T-helper 1 cell treated with Interleukin-12 subunit alpha and Interleukin-12 subunit beta and Interleukin-4 antibody, amounts not matched to agents 30 ng/mL and 1 ng/mL, for 36 hours (primary cell): Measurements from ENCODE around the gene EGFR. TPM values are rescaled to one million over a fixed set of nuclear protein-coding genes. Genes with fewer than 3 reads are reported as not detected.

Experiments used
- intact Hi-C: fragments of 100-400 bp; cut with micrococcal nuclease; formaldehyde crosslinking; loops from one replicate; pipeline ENCODE4 v1.15.1; 2024
- total RNA-seq: library from RNA; stranded (reverse); gene quantifications from 2 replicates; pipeline ENCODE4 v1.2.3, GENCODE V29; 2022

Gene EGFR
- total RNA-seq, 1 donor from 2014 or later, result not detected

DNA sequence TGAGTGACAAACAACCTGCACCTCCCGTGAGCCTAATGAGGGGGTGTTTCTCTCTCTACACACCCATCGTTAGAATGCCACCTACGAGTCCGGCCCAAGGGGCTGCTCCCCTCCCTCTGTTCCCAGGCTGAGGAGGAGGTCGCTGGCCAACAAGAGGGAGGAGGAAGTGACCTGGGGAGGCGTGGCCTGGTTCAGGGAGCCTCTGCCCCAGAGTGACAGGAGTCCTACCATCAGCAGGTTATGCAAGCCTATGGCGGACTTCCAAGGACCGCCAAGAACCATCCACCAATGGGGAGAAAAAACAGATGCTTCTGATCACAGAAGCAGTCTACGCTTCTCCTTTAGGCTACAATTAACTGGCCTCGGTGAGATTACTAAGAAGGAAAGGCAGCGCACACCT is 12.3 kb upstream of the EGFR start:
- intact Hi-C loops, result no loop called here

DNA sequence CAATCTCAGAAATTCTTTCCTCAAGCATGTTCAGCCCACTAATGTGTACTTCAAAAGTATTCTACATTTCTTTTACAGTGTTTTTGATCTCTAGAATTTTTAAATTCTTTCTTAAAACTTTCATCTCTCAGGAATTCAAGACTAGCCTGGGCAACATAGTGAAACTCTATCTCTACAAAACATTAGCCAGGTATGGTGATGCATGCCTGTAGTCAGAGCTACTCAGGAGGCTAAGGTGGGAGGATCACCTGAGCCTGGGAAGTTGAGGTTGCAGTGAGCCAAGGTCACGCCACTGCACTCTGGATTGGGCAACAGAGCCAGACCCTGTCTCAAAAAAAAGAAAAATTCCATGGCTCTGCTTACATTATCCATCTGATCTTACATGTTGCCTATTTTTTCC is 5.0 kb upstream of the EGFR start:
- intact Hi-C loops, result no loop called here

DNA sequence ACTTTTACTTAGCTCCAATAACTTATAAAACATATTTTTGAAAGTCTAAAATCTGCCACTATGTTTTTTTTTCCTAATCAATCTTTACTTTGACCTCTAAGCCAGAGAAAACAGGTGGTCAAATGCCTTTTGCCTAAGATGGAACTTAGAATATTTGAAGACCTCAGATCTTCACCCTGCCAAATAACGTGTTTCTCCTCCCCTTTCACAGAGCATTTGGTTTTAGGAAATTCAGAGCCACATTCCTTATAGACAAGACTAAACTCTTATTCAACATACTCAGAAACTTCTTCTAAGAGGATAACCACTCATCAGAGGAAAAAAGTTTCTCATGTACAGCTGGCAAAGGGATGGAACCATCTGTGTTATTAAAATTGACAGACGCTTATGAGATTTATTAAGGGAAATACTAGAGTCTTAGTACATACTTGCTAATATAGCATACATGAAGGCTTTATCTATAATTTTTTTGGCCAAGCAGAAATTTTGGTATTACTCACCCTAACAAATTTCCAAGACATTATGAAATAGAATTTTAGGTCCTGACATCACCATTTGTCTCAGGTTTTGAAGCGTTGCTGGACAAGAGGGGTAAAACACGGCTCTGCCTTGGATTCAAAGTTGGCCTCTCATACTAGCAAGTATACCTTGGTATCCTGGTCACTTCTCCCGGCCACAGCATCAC is 2.6 kb upstream of the EGFR start:
- intact Hi-C loops, result no loop called here

DNA sequence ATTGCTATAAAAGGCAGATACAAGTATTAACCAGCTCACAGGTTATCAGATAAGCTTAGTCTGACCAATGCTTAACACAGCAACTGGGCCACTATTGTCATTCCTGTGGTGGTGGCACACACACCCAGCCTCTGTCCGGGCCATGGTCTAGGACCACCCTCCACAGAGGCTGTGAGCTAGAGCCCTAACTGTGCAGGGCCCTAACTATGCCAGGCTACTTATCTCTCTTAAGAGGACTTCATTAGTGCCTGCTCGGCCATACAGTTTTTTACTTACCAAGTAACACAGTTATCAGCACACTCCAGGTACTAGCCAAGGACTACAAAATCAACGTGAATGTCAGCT is 2.1 kb upstream of the EGFR start:
- intact Hi-C loops, result no loop called here

DNA sequence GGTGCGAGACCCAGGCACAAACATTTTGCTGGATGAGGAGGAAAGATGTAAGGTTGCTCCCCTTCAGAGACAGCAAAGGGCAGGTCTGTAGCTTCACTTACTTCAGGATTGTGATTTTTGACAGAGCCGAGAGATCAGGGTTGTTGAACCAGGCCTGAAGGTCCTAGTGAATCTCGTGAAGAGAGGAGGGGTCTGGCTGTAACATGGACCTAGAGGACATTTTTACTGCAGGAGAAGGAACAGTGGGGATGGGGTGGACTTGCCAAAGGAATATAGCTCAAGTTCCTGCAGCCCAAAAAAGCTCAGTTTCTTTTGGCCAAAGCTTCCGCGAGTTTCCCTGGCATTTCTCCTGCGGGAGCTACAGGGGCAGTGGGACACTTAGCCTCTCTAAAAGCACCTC is 976 bp upstream of the EGFR start:
- intact Hi-C loops, result no loop called here

DNA sequence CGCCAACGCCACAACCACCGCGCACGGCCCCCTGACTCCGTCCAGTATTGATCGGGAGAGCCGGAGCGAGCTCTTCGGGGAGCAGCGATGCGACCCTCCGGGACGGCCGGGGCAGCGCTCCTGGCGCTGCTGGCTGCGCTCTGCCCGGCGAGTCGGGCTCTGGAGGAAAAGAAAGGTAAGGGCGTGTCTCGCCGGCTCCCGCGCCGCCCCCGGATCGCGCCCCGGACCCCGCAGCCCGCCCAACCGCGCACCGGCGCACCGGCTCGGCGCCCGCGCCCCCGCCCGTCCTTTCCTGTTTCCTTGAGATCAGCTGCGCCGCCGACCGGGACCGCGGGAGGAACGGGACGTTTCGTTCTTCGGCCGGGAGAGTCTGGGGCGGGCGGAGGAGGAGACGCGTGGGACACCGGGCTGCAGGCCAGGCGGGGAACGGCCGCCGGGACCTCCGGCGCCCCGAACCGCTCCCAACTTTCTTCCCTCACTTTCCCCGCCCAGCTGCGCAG is 424 bp downstream of the EGFR start:
- intact Hi-C loops, result no loop called here

DNA sequence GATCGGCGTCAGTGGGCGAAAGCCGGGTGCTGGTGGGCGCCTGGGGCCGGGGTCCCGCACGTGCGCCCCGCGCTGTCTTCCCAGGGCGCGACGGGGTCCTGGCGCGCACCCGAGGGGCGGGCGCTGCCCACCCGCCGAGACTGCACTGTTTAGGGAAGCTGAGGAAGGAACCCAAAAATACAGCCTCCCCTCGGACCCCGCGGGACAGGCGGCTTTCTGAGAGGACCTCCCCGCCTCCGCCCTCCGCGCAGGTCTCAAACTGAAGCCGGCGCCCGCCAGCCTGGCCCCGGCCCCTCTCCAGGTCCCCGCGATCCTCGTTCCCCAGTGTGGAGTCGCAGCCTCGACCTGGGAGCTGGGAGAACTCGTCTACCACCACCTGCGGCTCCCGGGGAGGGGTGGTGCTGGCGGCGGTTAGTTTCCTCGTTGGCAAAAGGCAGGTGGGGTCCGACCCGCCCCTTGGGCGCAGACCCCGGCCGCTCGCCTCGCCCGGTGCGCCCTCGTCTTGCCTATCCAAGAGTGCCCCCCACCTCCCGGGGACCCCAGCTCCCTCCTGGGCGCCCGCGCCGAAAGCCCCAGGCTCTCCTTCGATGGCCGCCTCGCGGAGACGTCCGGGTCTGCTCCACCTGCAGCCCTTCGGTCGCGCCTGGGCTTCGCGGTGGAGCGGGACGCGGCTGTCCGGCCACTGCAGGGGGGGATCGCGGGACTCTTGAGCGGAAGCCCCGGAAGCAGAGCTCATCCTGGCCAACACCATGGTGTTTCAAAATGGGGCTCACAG is 1.1 kb downstream of the EGFR start:
- intact Hi-C loops, result no loop called here

DNA sequence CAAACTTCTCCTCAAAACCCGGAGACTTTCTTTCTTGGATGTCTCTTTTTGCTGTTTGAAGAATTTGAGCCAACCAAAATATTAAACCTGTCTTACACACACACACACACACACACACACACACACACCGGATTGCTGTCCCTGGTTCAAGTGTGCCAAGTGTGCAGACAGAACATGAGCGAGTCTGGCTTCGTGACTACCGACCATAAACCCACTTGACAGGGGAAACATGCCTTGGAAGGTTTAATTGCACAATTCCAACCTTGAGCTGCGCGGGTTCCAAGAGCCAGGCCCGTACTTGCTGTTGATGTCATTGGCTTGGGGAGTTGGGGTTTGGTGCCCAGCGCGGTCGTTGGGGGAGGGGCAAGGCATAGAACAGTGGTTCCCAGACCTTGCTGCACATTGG is 1.7 kb downstream of the EGFR start:
- intact Hi-C loops, result no loop called here

DNA sequence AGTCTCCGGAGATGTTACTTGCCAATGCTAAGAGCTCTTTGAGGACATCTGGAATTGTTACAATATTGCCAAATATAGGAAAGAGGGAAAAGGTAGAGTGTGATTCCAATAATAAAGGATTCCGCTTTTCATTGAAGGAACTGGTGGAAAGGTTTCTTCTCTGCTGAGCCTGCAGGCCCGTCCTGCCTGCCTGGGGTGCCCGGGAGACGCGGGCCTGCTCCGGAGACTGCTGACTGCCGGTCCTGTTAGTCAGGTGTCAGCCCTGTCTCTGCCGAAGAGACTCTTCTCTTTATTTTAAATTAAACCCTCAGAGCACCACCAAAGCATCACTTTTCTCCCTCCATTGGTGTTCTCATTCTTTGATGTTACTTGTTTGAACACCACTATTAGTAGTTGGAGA is 2.2 kb downstream of the EGFR start:
- intact Hi-C loops, result no loop called here

DNA sequence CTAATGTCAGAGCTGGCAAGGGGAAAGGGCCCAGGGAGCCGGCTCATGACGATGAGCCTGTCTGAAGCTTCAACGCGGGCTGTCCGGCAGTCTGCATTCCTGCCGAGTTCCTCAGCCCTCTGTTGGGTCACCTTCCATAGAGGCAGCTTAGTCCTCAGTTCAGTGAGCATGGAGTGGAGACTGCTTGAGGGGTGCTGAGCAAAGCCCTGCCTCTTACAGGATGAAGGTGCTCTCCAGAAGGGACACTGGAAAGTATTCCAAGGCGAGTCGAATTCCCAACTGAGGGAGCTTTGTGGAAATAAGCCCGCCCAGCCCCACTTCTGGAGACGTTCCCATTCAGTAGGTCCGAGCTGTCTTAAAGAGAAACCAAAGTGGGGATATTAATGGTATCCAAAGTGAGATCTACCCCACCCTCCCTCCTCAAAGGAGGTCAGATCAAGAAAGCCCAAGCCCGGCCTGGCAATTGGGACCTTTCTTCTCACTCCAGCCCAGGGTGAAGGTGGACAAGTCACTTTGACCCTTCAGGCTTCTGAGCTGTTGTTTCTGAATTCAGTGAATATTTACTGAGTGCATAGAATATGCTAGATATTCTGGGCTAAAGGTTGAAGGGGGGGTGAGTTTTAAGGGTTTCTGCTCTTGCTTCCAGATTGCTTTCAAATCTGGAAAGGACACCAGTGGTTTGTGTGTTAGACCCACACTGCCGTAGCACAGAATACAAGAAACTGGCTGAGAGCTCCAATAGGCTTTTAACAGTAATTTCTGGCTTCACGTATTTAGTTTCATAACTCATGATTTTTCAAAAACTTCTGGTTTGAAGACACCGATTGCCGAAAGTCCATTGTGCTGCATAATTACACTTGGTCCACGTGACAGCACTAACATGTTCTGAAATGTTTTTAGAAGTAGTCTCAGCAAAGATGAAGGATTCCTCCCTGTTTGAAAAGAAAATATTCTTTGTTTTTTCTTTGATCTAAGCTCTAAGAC is 3.5 kb downstream of the EGFR start:
- intact Hi-C loops, result no loop called here

DNA sequence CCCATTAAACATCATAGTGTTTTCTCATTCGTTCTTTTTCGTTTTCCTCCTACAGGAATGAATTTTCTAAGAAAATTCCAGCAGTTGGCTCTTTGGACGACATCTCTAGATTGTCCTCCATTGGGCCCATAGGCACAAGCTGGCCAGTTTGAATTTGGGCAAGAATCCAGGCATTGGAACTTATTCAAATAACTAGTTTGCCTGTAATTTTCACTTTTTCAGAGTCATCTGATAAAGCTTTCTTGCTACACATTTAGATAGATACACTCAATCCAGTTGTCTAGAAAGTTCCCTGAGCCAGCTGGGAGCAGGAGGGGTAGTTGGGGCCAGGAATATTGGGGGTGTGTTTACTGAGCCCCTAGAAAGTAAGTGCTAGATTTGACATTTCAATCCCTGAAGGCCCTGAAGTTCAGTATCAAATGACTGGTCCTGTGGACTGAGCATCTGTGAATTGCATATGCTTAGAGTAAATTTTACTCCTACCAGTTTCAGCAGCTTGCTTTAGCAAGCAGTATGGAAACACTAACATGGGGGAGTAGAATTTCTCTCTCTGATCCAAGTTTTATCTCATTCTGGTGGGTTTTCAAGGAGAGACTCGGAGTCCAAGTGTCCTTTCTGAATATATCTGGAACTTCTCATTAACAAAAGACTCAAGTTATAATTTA is 5.2 kb downstream of the EGFR start:
- intact Hi-C loops, result no loop called here

DNA sequence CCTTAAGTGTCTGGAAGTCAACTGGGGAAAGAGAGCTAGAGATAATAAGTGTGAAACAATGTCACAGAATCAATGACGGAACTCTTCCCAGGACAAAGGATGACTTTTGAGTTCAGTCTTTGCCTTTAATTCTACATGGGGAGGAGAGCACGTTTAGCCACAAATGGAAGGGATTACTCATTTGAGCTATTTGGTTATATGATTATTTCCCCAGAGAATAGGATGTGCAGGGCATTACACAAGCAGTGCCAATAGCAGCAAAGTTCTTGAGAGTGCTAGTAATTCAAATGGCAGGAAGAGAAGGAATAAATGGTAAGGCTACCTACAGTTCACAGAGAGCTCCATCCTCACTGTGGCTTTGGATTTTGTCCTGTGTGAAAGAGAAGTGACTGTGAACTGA is 6.0 kb downstream of the EGFR start:
- intact Hi-C loops, result no loop called here

DNA sequence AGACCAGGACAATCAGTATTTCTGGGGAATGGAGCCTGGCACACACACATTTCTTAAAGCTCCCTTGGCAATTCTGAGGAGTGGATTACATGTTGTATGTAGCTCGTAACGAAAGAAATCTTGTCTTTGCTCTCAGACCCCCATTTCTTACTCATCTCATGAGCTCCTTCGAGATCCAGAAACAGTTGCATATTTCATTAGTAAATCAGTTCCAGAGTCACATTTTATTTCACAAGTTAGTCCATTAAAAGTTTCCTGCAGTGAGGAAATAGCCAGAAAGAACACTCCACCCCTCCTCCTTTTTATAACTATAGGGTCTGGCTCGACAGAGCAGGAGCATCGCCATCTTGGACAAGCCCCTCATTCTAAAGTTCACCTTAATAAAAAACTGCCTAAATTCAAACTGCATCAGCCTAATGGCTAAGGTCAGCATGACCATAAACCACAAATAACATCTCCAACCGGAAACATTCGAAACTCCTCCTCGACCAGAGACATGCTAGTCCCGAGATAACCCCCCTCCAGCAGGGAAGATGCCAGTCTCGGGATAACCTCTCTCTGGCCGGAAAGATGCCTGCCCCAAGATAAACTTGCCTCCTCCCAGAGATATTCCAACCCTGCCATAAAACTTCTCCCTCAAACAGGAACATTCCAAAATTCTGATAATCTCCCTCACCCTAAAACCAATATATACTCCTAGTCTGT is 7.4 kb downstream of the EGFR start:
- intact Hi-C loops, result no loop called here

DNA sequence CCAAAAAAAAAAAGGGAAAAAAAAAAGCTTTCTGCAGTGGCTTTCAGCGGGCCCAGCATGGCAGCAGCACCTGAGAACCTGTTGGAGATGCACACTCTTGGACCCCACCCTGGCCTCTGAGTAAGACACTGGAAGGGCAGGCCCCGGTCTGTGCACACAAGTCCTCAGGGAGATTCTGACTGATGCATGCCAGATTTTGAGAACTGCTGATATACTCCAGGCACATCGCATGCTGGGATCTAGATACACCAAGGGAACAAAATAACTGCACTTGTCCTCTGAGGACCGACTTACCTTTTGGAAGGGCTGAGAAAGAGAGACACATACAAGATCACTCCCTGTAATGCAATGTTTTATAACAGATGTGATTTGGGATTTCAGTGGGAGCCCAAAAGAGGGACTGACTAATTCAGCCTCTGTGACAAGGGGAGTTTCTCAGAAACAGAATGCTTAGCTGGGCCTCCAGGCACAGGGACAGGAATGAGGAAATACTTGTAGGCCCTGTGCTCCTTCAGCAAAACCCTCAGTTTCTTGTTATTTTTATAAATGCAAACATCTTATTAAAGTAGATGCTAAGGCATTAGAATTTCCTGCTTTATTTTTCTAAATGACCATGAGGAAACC is 8.2 kb downstream of the EGFR start:
- intact Hi-C loops, result no loop called here

DNA sequence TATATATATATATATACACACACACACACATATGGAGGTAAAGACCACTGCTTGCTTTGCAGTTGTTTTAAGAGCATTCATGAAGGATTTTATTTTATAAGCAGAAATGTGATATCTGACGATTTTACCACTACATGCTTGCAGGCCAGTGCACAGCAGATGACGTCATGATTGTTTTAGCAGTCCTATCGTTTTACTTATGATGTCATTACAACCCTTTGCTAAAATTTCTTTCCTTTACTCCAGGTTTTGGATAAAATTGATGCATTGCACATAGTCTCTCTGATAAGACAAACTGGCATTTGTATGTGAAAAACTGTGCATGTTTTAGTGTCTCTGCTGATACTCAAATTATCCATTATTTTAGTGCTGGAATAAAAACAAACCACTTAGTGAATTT is 9.2 kb downstream of the EGFR start:
- intact Hi-C loops, result no loop called here

DNA sequence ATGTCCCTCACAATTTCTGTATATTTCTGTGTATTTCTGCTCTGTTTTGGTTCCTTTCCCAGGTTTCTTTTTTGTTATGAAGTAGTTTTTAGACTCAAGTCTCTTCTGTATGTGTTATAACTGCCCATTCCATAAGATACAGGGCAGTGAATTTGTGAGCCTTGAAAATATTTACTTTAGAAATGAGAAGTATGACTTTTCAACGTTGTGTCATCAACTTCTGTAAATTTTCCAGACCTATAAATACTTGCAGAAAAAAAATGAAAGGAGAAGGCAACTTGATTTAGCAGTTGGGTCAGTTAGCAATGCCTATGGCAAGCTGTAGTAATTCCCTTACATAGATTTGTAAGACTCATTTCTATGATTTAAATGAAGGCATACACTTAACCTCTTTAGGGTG is 11.5 kb downstream of the EGFR start:
- intact Hi-C loops, result no loop called here

DNA sequence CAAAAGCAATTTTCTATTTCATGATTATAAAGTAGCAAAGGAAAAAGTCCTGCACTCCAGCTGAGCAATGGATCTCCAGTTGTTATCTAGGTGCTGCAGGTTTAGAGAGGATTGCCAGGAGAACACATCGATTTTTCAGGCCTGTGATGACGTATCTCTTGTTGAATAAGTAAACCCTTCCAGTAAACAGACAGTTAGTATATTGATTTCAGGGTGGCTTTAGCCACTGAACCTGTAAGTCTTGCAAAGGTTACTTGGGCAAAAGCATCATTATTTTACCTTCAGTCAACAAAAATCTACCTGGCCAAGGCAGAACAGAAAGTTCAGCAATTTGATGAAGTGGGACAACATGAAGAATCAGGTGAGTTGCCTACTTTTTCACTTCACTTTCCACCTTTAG is 12.3 kb downstream of the EGFR start:
- intact Hi-C loops, result no loop called here

DNA sequence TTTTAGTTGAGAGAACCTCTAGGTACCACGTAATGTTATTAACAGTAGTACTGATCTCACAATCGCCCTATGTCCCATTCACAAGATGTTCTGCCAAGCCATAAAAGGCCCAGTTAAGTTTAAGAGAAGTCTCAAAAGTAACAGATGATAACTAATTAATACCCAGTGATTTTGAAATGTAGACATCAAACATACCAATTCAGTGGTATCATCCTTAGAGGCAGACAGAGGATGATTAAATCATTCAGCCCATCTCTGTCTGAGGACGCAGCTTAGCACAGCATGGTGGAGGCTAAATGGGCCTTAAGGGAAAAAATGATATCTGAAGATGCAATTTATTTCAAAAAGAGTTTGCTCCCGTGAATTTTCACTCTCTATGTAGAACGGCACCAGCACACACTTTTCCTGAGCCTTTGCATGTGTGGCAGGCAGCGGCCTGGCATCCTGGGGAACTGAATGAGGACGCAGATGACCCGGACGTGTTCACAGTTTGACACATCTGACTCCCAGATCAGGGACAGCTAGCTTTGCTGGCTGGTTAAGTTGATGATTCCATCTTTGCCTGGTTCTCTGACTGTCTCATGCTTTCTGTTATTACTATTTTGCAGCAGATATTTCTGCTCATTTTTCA is 13.4 kb downstream of the EGFR start:
- intact Hi-C loops, result no loop called here

DNA sequence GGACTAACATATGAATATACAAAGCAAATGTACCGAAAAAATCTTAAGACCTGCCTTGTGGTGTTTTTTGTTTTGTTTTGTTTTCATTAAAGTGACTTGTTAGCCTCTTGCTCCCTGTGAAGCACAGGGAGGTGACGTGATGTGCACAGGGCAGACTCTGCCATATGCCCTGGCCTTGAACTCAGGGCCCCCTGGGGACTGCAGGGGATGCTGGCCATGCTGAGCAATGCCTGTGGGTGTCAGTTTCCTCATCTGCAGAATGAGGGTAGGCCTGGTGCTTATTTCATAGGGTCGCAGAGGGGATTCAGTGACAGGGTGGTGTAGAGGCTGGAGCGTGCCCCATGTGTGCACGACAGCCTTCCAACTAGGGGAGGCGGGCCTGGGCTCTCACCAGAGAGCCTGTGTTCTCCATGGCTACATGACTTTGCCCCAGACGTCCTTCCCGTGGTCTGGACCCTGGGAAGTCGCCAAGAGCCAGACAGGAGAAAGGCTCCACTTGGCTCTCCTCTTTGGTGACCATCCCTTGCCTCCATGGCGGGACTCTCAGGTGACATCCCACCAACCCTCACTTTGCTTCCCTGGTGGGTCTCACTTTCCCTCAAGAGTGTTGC is 14.5 kb downstream of the EGFR start:
- intact Hi-C loops, result no loop called here
